ENCODE results near the gene RAB7B. TPM values are rescaled to one million over a fixed set of nuclear protein-coding genes. Genes with fewer than 3 reads are reported as not detected.

Gene RAB7B
- total RNA-seq, 1 donor from 2014 or later, result 6.6 TPM

DNA sequence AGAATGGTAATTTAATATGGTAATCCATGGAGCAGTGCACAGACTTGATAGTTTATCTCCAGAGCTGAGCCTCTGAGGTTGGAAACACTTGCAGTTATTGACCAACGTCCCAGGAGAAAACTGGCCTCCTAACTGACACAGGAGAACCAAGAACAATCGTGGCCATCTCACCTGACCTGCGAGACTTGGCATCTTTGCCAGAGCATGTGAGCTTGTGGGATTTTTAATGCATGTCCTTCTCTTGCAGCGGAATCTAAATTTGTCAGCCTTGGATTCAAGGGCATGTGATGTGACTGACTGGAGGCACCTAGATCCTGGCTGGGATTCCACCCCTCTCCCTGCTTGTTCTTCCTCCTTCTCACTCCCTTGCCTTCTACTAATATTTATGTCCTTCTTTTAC is 32.1 kb downstream of the RAB7B start:
- no peaks in the 10 kb centered on the region for H3K36me3 ChIP-seq (ENCODE audit: insufficient read depth, low read length)
- no peak overlapping the region for H3K4me3 ChIP-seq (ENCODE audit: insufficient read depth, low read depth, low read length)
- Mint-ChIP-seq H3K27ac (ENCODE audit: unreplicated experiment) (no peak overlapping the region), H3K4me3 (ENCODE audit: unreplicated experiment) (no peak overlapping the region), H3K27me3 (ENCODE audit: low read depth, unreplicated experiment) (peaks cover 20% of the 10 kb centered on the region), H3K36me3 (ENCODE audit: low read depth, unreplicated experiment) (no peaks in the 10 kb centered on the region), H3K9me3 (ENCODE audit: unreplicated experiment) (peaks cover 2% of the 10 kb centered on the region), H3K4me1 (ENCODE audit: low read depth, unreplicated experiment) (no peaks in the 10 kb centered on the region)
- no peak overlapping the region for H2AFZ ChIP-seq (ENCODE audit: low read depth, low read length)
- H3K27me3 ChIP-seq (ENCODE audit: insufficient read depth, low read length), result no peaks in the 10 kb centered on the region
- DNase-seq (ENCODE audit: low read depth) (no peak), FAIRE-seq (no peak)
- H3K79me2 ChIP-seq (ENCODE audit: insufficient read depth, low read length), result no peaks in the 10 kb centered on the region
- no peak overlapping the region for H3K27ac ChIP-seq (ENCODE audit: low read depth, low read length)
- H3K9me3 ChIP-seq (ENCODE audit: insufficient read depth, low read depth, low read length), result no peaks in the 10 kb centered on the region
- H3K9ac ChIP-seq (ENCODE audit: low read length), result no peak overlapping the region
- H3K4me2 ChIP-seq (ENCODE audit: low read length), result no peak overlapping the region
- no peaks in the 10 kb centered on the region for H3K4me1 ChIP-seq (ENCODE audit: insufficient read depth, low read length)
- no peaks in the 10 kb centered on the region for H4K20me1 ChIP-seq (ENCODE audit: insufficient read depth, low read length)
- TF ChIP-seq EZH2 (IDR thresholded peaks at IDR 0.05; ENCODE audit: insufficient read depth, low read length), result no peak
- TF ChIP-seq, protein P1, sequence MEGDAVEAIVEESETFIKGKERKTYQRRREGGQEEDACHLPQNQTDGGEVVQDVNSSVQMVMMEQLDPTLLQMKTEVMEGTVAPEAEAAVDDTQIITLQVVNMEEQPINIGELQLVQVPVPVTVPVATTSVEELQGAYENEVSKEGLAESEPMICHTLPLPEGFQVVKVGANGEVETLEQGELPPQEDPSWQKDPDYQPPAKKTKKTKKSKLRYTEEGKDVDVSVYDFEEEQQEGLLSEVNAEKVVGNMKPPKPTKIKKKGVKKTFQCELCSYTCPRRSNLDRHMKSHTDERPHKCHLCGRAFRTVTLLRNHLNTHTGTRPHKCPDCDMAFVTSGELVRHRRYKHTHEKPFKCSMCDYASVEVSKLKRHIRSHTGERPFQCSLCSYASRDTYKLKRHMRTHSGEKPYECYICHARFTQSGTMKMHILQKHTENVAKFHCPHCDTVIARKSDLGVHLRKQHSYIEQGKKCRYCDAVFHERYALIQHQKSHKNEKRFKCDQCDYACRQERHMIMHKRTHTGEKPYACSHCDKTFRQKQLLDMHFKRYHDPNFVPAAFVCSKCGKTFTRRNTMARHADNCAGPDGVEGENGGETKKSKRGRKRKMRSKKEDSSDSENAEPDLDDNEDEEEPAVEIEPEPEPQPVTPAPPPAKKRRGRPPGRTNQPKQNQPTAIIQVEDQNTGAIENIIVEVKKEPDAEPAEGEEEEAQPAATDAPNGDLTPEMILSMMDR (IDR thresholded peaks at IDR 0.05; ENCODE audit: insufficient read depth, low read depth, low read length), result no peak

DNA sequence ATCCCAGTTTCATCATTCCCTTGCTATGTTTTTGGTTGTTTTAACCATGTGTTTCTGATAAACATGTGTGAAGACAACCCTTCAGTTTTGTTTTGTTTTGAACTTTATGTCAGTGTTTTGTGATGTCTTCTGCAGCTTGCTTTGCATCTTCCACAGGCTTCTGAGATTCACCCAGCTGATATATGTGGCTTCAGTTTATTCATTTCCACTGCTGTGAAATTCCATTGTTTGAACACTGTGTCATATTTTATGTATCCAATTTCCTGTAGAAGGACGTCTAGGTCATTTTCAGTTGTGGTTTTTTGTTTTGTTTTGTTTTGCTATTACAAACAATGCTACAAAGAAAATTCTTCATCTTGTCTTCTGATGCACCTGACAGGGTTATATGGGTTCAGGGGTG is 32.7 kb downstream of the RAB7B start:
- Histone ChIP-seq H3K36me3 (ENCODE audit: insufficient read depth, low read length) (no peaks in the 10 kb centered on the region), H3K27ac (ENCODE audit: low read depth, low read length) (no peak overlapping the region), H2AFZ (ENCODE audit: low read depth, low read length) (no peak overlapping the region), H3K79me2 (ENCODE audit: insufficient read depth, low read length) (no peaks in the 10 kb centered on the region), H3K9ac (ENCODE audit: low read length) (no peak overlapping the region), H3K9me3 (ENCODE audit: insufficient read depth, low read depth, low read length) (no peaks in the 10 kb centered on the region), H3K4me2 (ENCODE audit: low read length) (no peak overlapping the region), H3K27me3 (ENCODE audit: insufficient read depth, low read length) (no peaks in the 10 kb centered on the region), H3K4me1 (ENCODE audit: insufficient read depth, low read length) (no peaks in the 10 kb centered on the region), H3K4me3 (ENCODE audit: insufficient read depth, low read depth, low read length) (no peak overlapping the region), H4K20me1 (ENCODE audit: insufficient read depth, low read length) (no peaks in the 10 kb centered on the region)
- Mint-ChIP-seq H3K9me3 (ENCODE audit: unreplicated experiment) (peaks cover 3% of the 10 kb centered on the region), H3K4me3 (ENCODE audit: unreplicated experiment) (no peak overlapping the region), H3K27ac (ENCODE audit: unreplicated experiment) (no peak overlapping the region), H3K4me1 (ENCODE audit: low read depth, unreplicated experiment) (no peaks in the 10 kb centered on the region), H3K27me3 (ENCODE audit: low read depth, unreplicated experiment) (peaks cover 24% of the 10 kb centered on the region), H3K36me3 (ENCODE audit: low read depth, unreplicated experiment) (no peaks in the 10 kb centered on the region)
- DNase-seq (ENCODE audit: low read depth) (no peak), FAIRE-seq (no peak)
- TF ChIP-seq EZH2 (IDR thresholded peaks at IDR 0.05; ENCODE audit: insufficient read depth, low read length), result no peak
- TF ChIP-seq, protein P1 (IDR thresholded peaks at IDR 0.05; ENCODE audit: insufficient read depth, low read depth, low read length), result no peak

DNA sequence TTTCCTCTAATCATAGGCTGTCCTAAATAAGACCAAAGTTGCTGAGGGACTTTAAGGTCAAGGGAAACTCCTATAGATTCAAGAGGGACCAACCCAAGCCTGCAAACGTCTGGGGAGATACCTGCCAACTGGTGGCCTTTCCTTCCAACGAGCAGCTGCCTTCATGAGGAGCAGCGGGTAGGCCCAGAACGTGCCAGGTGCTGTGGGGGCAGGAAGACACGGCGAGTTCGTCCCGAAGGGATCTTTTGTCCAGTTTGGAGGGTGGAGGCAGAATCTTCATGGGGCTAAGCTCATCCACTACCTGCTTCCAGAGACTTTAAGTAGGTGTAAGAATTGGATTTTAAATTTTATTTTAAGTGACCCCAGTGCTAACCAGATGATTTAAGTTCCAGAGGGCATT is 34.0 kb downstream of the RAB7B start:
- H3K4me3 Mint-ChIP-seq (ENCODE audit: unreplicated experiment), result no peak overlapping the region
- H3K9me3 Mint-ChIP-seq (ENCODE audit: unreplicated experiment), result peaks cover 3% of the 10 kb centered on the region
- no peaks in the 10 kb centered on the region for H3K36me3 Mint-ChIP-seq (ENCODE audit: low read depth, unreplicated experiment)
- H3K27ac ChIP-seq (ENCODE audit: low read depth, low read length), result no peak overlapping the region
- H3K36me3 ChIP-seq (ENCODE audit: insufficient read depth, low read length), result no peaks in the 10 kb centered on the region
- no peak overlapping the region for H3K4me3 ChIP-seq (ENCODE audit: insufficient read depth, low read depth, low read length)
- H3K79me2 ChIP-seq (ENCODE audit: insufficient read depth, low read length), result no peaks in the 10 kb centered on the region
- H3K27me3 Mint-ChIP-seq (ENCODE audit: low read depth, unreplicated experiment), result peaks cover 29% of the 10 kb centered on the region
- no peak overlapping the region for H3K27ac Mint-ChIP-seq (ENCODE audit: unreplicated experiment)
- H3K4me1 Mint-ChIP-seq (ENCODE audit: low read depth, unreplicated experiment), result no peaks in the 10 kb centered on the region
- TF ChIP-seq, protein P1 (IDR thresholded peaks at IDR 0.05; ENCODE audit: insufficient read depth, low read depth, low read length), result no peak
- TF ChIP-seq EZH2 (IDR thresholded peaks at IDR 0.05; ENCODE audit: insufficient read depth, low read length), result no peak
- no peak for FAIRE-seq
- H3K9me3 ChIP-seq (ENCODE audit: insufficient read depth, low read depth, low read length), result no peaks in the 10 kb centered on the region
- H3K4me2 ChIP-seq (ENCODE audit: low read length), result no peak overlapping the region
- H3K4me1 ChIP-seq (ENCODE audit: insufficient read depth, low read length), result peaks cover under 1% of the 10 kb centered on the region
- no peak overlapping the region for H2AFZ ChIP-seq (ENCODE audit: low read depth, low read length)
- no peaks in the 10 kb centered on the region for H4K20me1 ChIP-seq (ENCODE audit: insufficient read depth, low read length)
- no peak for DNase-seq (ENCODE audit: low read depth)
- H3K27me3 ChIP-seq (ENCODE audit: insufficient read depth, low read length), result no peaks in the 10 kb centered on the region
- H3K9ac ChIP-seq (ENCODE audit: low read length), result no peak overlapping the region

Data from astrocyte (in vitro differentiated cells and primary cell).